Naive thymus-derived CD4-positive, alpha-beta T cell (primary cell): ENCODE results near the gene JOSD2. TPM values are rescaled to one million over a fixed set of nuclear protein-coding genes. Genes with fewer than 3 reads are reported as not detected.

ENCODE experiments used
- ATAC-seq: fragments of 150-1000 bp; cut with Tn5 transposase; 2 replicates; pipeline ENCODE4 v1.10.0; 2021; ENCODE audit warnings: mild to moderate bottlenecking, moderate library complexity
- CTCF ChIA-PET: fragments of 350-600 bp; sonication (Branson Sonifier 250); formaldehyde crosslinking; loops from one replicate; lab custom pipeline; 2021; ENCODE audit warnings: antibody characterized with exemption; lab: Charles Lee
- POLR2A ChIA-PET: fragments of 350-600 bp; sonication (Branson Sonifier 250); formaldehyde crosslinking; loops from one replicate; lab custom pipeline; 2021; ENCODE audit warnings: antibody characterized with exemption, inconsistent platforms; lab: Charles Lee
- DNase-seq, 9 donors: peaks; one replicate each; pipeline versions ENCODE4 v3.0.0 to v3.0.0-alpha.2; 2020 to 2022; ENCODE audit warnings: mixed read lengths in 1 of 9
- H3K27ac ChIP-seq: one replicate; pipeline ENCODE4 v1.7.0; 2013; ENCODE audit warnings: mild to moderate bottlenecking, low read depth, low read length, moderate library complexity
- H3K27me3 ChIP-seq, 2 donors: one replicate each; pipeline ENCODE4 v1.7.0; 2013; ENCODE audit warnings: low read length in 2 of 2, mild to moderate bottlenecking in 2 of 2, moderate library complexity in 2 of 2; ENCODE audit not compliant: control insufficient read depth in 2 of 2, insufficient read depth in 2 of 2
- H3K36me3 ChIP-seq, 3 experiments: 1 replicate in 2 of 3; 2 replicates in 1 of 3; pipeline ENCODE4 v1.7.0; 2013; ENCODE audit warnings: low read length in 3 of 3, mild to moderate bottlenecking in 3 of 3, moderate library complexity in 1 of 3; ENCODE audit not compliant: insufficient read depth in 3 of 3, control insufficient read depth in 2 of 3
- H3K4me1 ChIP-seq, 2 donors: one replicate each; pipeline ENCODE4 v1.7.0; 2013; ENCODE audit warnings: low read length in 2 of 2, mild to moderate bottlenecking in 2 of 2, moderate library complexity in 1 of 2; ENCODE audit not compliant: control insufficient read depth in 2 of 2, insufficient read depth in 2 of 2
- H3K4me3 ChIP-seq: 2 replicates; pipeline ENCODE4 v1.7.0; 2013; ENCODE audit warnings: mild to moderate bottlenecking, low read length
- H3K9me3 ChIP-seq, 3 experiments: 1 replicate in 2 of 3; 2 replicates in 1 of 3; pipeline ENCODE4 v1.7.0; 2013; ENCODE audit warnings: low read length in 3 of 3; ENCODE audit not compliant: control insufficient read depth in 2 of 3
- H3K27ac Mint-ChIP-seq, 9 donors: one replicate each; pipeline ENCODE4 v1.8.0; 2020 to 2022; ENCODE audit warnings: mixed read lengths in 9 of 9, mild to moderate bottlenecking in 8 of 9, moderate library complexity in 5 of 9, inconsistent platforms in 2 of 9
- H3K27me3 Mint-ChIP-seq, 5 donors: one replicate each; pipeline ENCODE4 v1.8.0; 2021 to 2022; ENCODE audit warnings: mixed read lengths in 5 of 5, mild to moderate bottlenecking in 1 of 5
- H3K36me3 Mint-ChIP-seq, 5 donors: one replicate each; pipeline ENCODE4 v1.8.0; 2020 to 2022; ENCODE audit warnings: mixed read lengths in 5 of 5, mild to moderate bottlenecking in 3 of 5, inconsistent platforms in 1 of 5
- H3K4me1 Mint-ChIP-seq, 7 donors: one replicate each; pipeline ENCODE4 v1.8.0; 2020 to 2022; ENCODE audit warnings: mixed read lengths in 7 of 7, mild to moderate bottlenecking in 3 of 7, inconsistent platforms in 1 of 7
- H3K4me3 Mint-ChIP-seq, 10 donors: one replicate each; pipeline ENCODE4 v1.8.0; 2020 to 2022; ENCODE audit warnings: mild to moderate bottlenecking in 10 of 10, mixed read lengths in 10 of 10, moderate library complexity in 6 of 10, inconsistent platforms in 2 of 10
- H3K9me3 Mint-ChIP-seq, 11 donors: one replicate each; pipeline ENCODE4 v1.8.0; 2020 to 2022; ENCODE audit warnings: mixed read lengths in 11 of 11, mild to moderate bottlenecking in 4 of 11, inconsistent platforms in 1 of 11, moderate library complexity in 1 of 11
- intact Hi-C, 2 donors: fragments of 100-400 bp; cut with micrococcal nuclease; formaldehyde crosslinking; loops; one replicate each; pipeline ENCODE4 v1.15.1; 2023
- polyA plus RNA-seq, 2 donors: library from polyadenylated mRNA; unstranded; fragments of 300-500 nt; fragmentation: Illumina TruSeq; gene quantifications; one replicate each; pipeline ENCODE4 v1.2.3, GENCODE V29; 2021
- total RNA-seq, 6 experiments: library from RNA in 5 of 6; stranded (reverse) in 5 of 6; gene quantifications; 1 replicate in 5 of 6; 2 replicates in 1 of 6; pipeline ENCODE4 v1.2.3 and lab custom pipeline; 2021 to 2026

The JOSD2 gene
- total and polyA plus RNA-seq, 7 experiments from 2014 or later: 13.0 to 45.9 (median 20.1) TPM

DNA sequence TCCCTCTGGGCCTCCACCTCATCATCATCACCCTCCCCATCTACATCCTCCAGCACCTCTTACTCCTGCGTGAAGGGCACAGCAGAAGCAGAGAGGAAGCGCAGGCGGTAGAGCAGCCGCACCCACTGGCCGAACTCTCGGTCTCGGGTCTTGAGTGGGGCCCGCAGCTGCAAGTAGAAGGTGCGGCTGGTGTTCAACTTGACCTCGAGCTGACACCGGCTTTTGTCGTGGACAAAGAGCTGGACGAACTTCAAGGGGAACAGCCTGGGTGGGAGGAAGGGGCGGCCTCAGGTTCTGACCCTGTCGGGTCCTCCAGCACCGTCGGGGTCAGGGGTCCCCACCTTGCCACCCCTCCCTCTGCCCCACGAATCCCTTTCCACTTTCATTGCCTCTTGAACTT is 43.4 kb downstream of the JOSD2 start:
- Histone ChIP-seq H3K36me3 (no peaks in the 10 kb centered on the region), H3K4me3 (no peak overlapping the region), H3K4me1 (no peaks in the 10 kb centered on the region), H3K27me3 (no peaks in the 10 kb centered on the region), H3K27ac (no peak overlapping the region), H3K9me3 (no peaks in the 10 kb centered on the region)
- DNase-seq (no peak), ATAC-seq (no peak)
- POLR2A ChIA-PET: no interaction called here
- Mint-ChIP-seq H3K9me3 (no peaks in the 10 kb centered on the region), H3K27ac (no peak overlapping the region), H3K4me1 (no peaks in the 10 kb centered on the region), H3K36me3 (no peaks in the 10 kb centered on the region), H3K4me3 (no peak overlapping the region), H3K27me3 (peaks cover 0 to 25% (median 0%) of the 10 kb centered on the region in 5 donors)
- intact Hi-C loops: no loop called here
- CTCF ChIA-PET: no interaction called here

DNA sequence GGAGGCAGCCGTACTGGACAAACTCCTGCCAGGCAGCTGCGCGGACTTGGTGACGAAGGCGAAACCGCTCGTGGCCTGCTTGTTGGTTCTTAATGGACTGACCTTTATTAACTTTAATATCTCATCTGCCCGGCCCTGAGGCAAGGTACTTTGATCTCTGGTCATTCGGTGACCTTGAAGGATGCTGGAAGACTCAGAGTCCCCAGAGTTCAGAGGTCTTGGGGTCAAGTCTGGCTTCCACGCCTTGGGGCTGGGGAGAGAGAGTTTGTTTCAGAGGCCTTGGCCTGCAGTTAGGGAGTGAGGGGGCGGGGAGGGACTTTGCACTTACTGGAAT is 44.3 kb downstream of the JOSD2 start:
- H3K9me3 ChIP-seq: no peaks in the 10 kb centered on the region
- no peak overlapping the region for H3K27ac ChIP-seq
- ATAC-seq: no peak
- H3K27me3 Mint-ChIP-seq: peaks cover 0 to 29% (median 2%) of the 10 kb centered on the region in 5 donors
- no peak overlapping the region for H3K4me3 ChIP-seq
- no peaks in the 10 kb centered on the region for H3K36me3 ChIP-seq
- H3K36me3 Mint-ChIP-seq: no peaks in the 10 kb centered on the region
- no peak overlapping the region for H3K27ac Mint-ChIP-seq
- POLR2A ChIA-PET: no interaction called here
- no peaks in the 10 kb centered on the region for H3K27me3 ChIP-seq
- H3K9me3 Mint-ChIP-seq: peaks cover 0 to 1% (median 0%) of the 10 kb centered on the region in 11 donors
- no peaks in the 10 kb centered on the region for H3K4me1 ChIP-seq
- H3K4me1 Mint-ChIP-seq: no peaks in the 10 kb centered on the region
- intact Hi-C loops: no loop called here
- no peak overlapping the region for H3K4me3 Mint-ChIP-seq
- CTCF ChIA-PET: no interaction called here
- DNase-seq: no peak

DNA sequence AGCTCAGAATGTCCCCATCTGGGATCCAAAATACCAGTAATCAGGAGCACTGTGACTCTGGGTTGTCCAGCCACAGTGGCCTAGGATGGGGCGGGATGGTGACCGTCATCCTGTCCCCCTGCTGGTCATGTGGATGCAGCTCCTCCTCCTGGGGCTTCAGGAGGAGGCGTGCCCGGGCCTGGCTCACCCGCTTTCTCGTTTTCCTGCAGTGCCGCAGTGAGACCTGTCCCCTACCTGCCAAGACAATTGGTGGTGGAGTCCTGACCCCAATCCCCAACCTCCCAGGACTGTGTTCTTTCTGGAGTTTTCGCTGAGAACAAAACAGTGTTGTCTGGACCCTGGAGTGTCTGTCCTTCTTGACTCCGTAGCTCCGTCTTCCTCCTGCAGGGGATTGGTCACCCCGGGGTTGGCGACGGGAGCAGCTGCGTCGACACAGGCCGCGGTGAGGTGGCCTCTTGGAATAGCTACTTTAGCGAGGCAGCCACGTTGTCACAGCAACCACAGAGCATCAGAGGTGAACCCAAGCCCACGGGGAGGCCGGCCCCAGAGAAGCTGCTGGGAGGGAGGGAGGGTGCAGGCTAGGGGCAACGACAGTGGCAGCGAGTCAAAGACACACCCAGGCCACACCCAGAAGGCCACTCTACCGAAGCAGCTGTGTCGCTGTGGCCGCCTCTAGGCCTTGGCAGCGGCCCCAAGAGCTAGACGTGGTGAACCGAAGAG is 44.8 kb downstream of the JOSD2 start:
- Histone ChIP-seq H3K27ac (no peak overlapping the region), H3K36me3 (no peaks in the 10 kb centered on the region), H3K27me3 (no peaks in the 10 kb centered on the region), H3K4me1 (peaks cover 0 to 3% of the 10 kb centered on the region in 2 donors), H3K9me3 (no peaks in the 10 kb centered on the region), H3K4me3 (no peak overlapping the region)
- H3K9me3 Mint-ChIP-seq: peaks cover 0 to 1% (median 0%) of the 10 kb centered on the region in 11 donors
- H3K4me1 Mint-ChIP-seq: peaks cover 0 to 4% (median 3%) of the 10 kb centered on the region in 7 donors
- intact Hi-C loops: no loop called here
- DNase-seq: no peak
- no peak overlapping the region for H3K27ac Mint-ChIP-seq
- H3K36me3 Mint-ChIP-seq: no peaks in the 10 kb centered on the region
- no peak overlapping the region for H3K4me3 Mint-ChIP-seq
- CTCF ChIA-PET: interaction anchor here (1.5 kb wide), 1 partner anchor 109 kb away, joined by 5 read pairs; no protein-coding TSS in a partner anchor
- POLR2A ChIA-PET: interaction anchor here (0.8 kb wide), 1 partner anchor 13 kb away, joined by 6 read pairs; no protein-coding TSS in a partner anchor
- H3K27me3 Mint-ChIP-seq: peaks cover under 1 to 32% (median 8%) of the 10 kb centered on the region in 5 donors
- ATAC-seq: no peak

DNA sequence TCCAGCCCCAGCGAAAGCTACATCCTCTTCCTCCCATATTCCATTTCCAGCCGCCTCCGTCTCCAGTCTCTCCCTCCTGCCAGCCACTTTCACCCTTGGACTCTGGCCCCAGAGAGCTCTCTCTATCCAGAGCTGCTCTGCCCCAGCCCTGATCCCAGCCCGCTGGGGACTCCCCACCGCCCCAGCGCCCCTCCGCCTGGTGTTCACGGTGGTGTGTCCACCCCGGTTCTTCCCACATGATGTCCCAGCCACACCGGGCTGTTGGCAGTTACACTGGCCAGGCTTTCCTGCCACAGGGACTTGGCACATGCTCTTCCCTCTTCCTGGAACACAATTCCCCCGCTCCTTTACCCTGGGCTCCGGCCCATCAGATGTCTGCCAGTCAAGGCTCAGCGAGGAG is 46.0 kb downstream of the JOSD2 start:
- intact Hi-C loops: loop anchor here in 1 of 2 donors (5.0 kb wide), 1 partner anchor 53 kb away; no protein-coding TSS in a partner anchor

DNA sequence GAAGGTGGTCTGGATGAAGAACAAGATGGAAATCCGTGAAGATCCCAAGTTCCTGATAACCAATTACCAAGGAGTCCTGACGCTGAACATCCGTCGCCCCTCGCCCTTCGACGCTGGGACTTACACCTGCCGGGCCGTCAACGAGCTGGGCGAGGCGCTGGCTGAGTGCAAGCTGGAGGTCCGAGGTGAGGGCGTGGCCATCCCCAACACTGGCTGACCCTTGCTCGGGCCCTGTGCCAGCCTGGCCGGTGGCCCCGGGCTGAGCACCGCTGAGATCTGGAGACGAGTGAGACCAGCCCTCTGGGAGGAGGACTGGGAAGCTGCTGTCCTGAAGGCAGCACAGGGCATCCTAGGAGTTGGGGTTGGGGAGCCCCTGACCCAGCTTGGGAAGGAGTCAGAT is 46.6 kb downstream of the JOSD2 start:
- CTCF ChIA-PET: interaction anchor here (1.5 kb wide), 1 partner anchor 107 kb away, joined by 5 read pairs; no protein-coding TSS in a partner anchor
- POLR2A ChIA-PET: no interaction called here
- H3K27ac Mint-ChIP-seq: no peak overlapping the region
- H3K36me3 Mint-ChIP-seq: no peaks in the 10 kb centered on the region
- peaks cover 0 to 5% of the 10 kb centered on the region in 2 donors for H3K4me1 ChIP-seq
- peaks cover 0 to 1% (median 0%) of the 10 kb centered on the region in 11 donors for H3K9me3 Mint-ChIP-seq
- H3K4me1 Mint-ChIP-seq: peaks cover 0 to 14% (median 4%) of the 10 kb centered on the region in 7 donors
- H3K27ac ChIP-seq: no peak overlapping the region
- ATAC-seq (no peak), DNase-seq (no peak)
- peaks cover 4 to 43% (median 16%) of the 10 kb centered on the region in 5 donors for H3K27me3 Mint-ChIP-seq
- no peaks in the 10 kb centered on the region for H3K36me3 ChIP-seq
- peaks cover 0 to 2% of the 10 kb centered on the region in 2 donors for H3K27me3 ChIP-seq
- no peak overlapping the region for H3K4me3 Mint-ChIP-seq
- intact Hi-C loops: loop anchor here in 1 of 2 donors (5.0 kb wide), 1 partner anchor 52 kb away; no protein-coding TSS in a partner anchor
- H3K4me3 ChIP-seq: no peak overlapping the region
- H3K9me3 ChIP-seq: no peaks in the 10 kb centered on the region

More for the DNA sequence above, 46.0 kb downstream of the JOSD2 start:
- no peak overlapping the region for H3K27ac Mint-ChIP-seq
- DNase-seq (no peak), ATAC-seq (no peak)
- H3K36me3 Mint-ChIP-seq: no peaks in the 10 kb centered on the region
- Histone ChIP-seq H3K9me3 (no peaks in the 10 kb centered on the region), H3K27me3 (no peaks in the 10 kb centered on the region), H3K36me3 (no peaks in the 10 kb centered on the region), H3K4me3 (no peak overlapping the region), H3K4me1 (peaks cover 0 to 5% of the 10 kb centered on the region in 2 donors), H3K27ac (no peak overlapping the region)
- no peak overlapping the region for H3K4me3 Mint-ChIP-seq
- CTCF ChIA-PET: interaction anchor here (1.5 kb wide), 1 partner anchor 108 kb away, joined by 5 read pairs; no protein-coding TSS in a partner anchor
- POLR2A ChIA-PET: no interaction called here
- H3K27me3 Mint-ChIP-seq: peaks cover 2 to 38% (median 11%) of the 10 kb centered on the region in 5 donors
- peaks cover 0 to 1% (median 0%) of the 10 kb centered on the region in 11 donors for H3K9me3 Mint-ChIP-seq
- H3K4me1 Mint-ChIP-seq: peaks cover 0 to 9% (median 4%) of the 10 kb centered on the region in 7 donors

DNA sequence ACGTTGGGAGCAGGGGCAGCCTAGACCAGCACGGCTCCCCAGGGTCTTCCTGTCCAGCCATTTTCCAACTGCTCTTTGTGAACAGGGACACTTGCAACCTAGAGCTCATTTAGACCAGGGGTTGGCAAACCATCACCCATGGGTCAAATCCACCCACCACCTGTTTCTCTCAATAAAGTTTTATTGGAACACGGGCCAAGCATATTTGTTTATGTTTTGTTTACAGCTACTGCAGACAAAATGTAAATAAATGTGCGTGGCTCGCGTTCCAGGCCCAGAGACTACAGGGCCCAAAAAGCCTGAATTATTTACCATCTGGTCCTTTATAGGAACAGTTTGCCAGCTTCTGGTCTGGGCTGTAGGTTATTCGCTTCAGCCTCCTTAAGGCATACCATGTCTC is 48.0 kb downstream of the JOSD2 start:
- ATAC-seq: no peak
- POLR2A ChIA-PET: interaction anchor here (0.9 kb wide), 1 partner anchor 22 kb away, joined by 3 read pairs; no protein-coding TSS in a partner anchor
- Histone ChIP-seq H3K27ac (no peak overlapping the region), H3K36me3 (no peaks in the 10 kb centered on the region), H3K4me1 (peaks cover 0 to 5% of the 10 kb centered on the region in 2 donors), H3K27me3 (peaks cover 0 to 6% of the 10 kb centered on the region in 2 donors), H3K9me3 (no peaks in the 10 kb centered on the region), H3K4me3 (no peak overlapping the region)
- CTCF ChIA-PET: interaction anchor here (1.1 to 1.3 kb wide), 2 partner anchors 94 to 106 kb away, joined by 4 to 7 read pairs; no protein-coding TSS in a partner anchor
- peaks cover 0 to 1% (median 0%) of the 10 kb centered on the region in 11 donors for H3K9me3 Mint-ChIP-seq
- DNase-seq: no peak
- H3K4me3 Mint-ChIP-seq: no peak overlapping the region
- intact Hi-C loops: loop anchor here in 1 of 2 donors (5.0 kb wide), 1 partner anchor 51 kb away; no protein-coding TSS in a partner anchor
- H3K36me3 Mint-ChIP-seq: no peaks in the 10 kb centered on the region
- H3K4me1 Mint-ChIP-seq: peaks cover 0 to 14% (median 4%) of the 10 kb centered on the region in 7 donors
- peaks cover 4 to 33% (median 19%) of the 10 kb centered on the region in 5 donors for H3K27me3 Mint-ChIP-seq
- H3K27ac Mint-ChIP-seq: no peak overlapping the region
